Transverse colon (tissue), 4 donors: ENCODE results near the gene TAF11L8.
"Not testable (repeated sequence)": the region's sequence is repeated elsewhere in the genome, so short reads cannot be mapped to it uniquely, and the experiment has no call there.

Experiments used
- CTCF ChIP-seq, 5 experiments: fragments of 200-600 bp in 3 of 5; fragments of 450-650 bp in 2 of 5; sonication (generic) in 3 of 5; IDR thresholded peaks; 1 replicate in 2 of 5; 2 replicates in 3 of 5; pipeline ENCODE4 v1.5.1; 2016 to 2017; ENCODE audit warnings: antibody characterized with exemption in 5 of 5, inconsistent platforms in 3 of 5, mild to moderate bottlenecking in 2 of 5, moderate library complexity in 1 of 5
- POLR2A ChIP-seq: fragments of 450-650 bp; IDR thresholded peaks from one replicate; pipeline ENCODE4 v1.6.1; 2016; ENCODE audit warnings: antibody characterized with exemption, mild to moderate bottlenecking, moderate library complexity
- POLR2AphosphoS5 ChIP-seq, 3 donors: sonication (generic); formaldehyde crosslinking; IDR thresholded peaks; one replicate each; pipeline ENCODE4 v1.6.1; 2016; ENCODE audit warnings: antibody characterized with exemption in 3 of 3

- TF ChIP-seq CTCF (IDR thresholded peaks at IDR 0.05); POLR2A; POLR2AphosphoS5 (IDR thresholded peaks at IDR 0.05): not testable (repeated sequence)
Observed at GRCh38 chr5:17594255-17594654, 3.5 kb upstream of the TAF11L8 start, which contains the start of gene TAF11L9.
